Tongue (tissue), 2 donors: ENCODE data around the gene SDR9C7. TPM values are rescaled to one million over a fixed set of nuclear protein-coding genes. Genes with fewer than 3 reads are reported as not detected.
A peak's percentile ranks its signal among the peaks of the same experiment; 100 is the strongest.
"Not testable (repeated sequence)": the region's sequence is repeated elsewhere in the genome, so short reads cannot be mapped to it uniquely, and the experiment has no call there.

ENCODE experiments used
- DNase-seq: peaks from one replicate; pipeline ENCODE4 v3.0.0-alpha.2; 2015
- total RNA-seq: library from RNA; depleted of rRNA; stranded (reverse); fragments of >200 nt; gene quantifications from one replicate; pipeline ENCODE4 v1.2.3, GENCODE V29; 2014

Gene SDR9C7
- total RNA-seq, 1 donor from 2014 or later, result 0.51 TPM

DNA sequence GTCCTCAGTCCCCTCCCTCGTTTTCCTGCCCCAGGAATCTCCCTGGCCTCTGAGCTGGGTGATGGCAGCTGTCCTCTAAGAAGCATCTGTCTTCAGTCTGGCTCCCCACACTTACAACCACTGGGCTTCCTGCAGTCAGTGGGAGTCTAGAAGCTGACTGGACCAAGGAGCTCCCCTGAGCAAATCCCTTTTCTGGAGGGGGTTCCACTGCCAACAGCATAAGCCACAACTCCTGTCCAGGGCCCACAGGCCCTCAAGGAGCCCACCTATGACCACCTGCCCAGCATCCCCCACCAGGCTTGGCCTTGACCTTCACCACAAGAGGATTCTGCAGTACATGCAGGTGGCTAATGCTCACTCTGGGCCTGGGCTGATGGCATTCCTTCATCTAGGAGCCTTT is 19.1 kb upstream of the SDR9C7 start:
- DNase-seq, result no peak

DNA sequence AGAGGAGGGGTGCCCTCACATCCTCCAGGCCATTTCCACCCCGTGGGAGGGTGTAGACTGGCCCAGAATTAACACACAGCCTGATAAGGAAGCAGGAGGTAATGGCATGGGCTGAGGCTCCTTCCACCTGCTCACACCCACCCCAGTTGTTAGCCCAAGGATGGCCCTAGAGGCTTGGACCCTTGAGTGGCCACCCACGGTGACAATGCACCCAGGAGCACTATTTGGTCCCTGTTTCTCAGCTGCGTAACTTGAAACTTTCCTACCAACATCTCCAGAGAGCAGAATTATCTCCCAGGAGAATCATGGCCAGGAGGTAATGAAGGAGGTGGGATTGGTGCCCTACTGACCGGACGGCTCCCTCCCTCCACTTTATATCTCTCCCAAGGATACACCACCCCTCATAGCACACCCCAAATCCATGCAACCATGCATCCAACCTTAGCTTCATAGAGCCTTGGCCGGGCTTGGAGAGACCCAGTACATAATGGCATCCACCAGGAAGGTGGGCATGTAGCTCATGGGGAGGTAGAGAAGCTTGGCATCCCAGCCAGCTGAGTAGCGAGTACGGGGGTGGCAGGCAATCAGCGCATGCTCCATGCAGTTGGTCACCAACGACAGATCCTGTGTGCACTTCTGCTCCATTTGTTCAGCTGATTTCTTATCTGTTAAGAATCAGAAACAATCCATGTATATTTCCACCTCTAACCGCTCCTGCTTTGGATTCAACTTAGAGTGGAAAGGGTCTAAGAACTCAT is 17.6 kb upstream of the SDR9C7 start:
- DNase-seq, result no peak

DNA sequence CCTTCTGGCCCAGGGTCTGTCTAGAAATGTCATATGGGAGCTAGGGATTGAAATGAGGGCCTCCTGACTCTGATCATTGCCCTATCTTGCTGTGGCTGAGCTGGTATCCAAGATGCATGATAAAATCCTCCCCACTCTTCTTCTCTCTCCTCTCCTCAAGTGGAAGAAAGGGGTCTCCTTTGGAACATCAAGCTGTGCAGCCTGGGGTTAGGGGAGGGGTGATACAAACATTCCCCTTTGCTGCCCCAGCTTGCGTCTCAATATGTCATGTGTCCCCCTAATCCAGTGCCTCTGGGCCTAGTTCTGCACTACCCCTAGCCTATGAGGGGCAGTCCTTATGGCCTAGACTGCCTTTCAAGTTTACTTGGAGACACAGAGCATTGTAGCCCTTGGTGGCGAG is 14.7 kb upstream of the SDR9C7 start:
- no peak for DNase-seq

DNA sequence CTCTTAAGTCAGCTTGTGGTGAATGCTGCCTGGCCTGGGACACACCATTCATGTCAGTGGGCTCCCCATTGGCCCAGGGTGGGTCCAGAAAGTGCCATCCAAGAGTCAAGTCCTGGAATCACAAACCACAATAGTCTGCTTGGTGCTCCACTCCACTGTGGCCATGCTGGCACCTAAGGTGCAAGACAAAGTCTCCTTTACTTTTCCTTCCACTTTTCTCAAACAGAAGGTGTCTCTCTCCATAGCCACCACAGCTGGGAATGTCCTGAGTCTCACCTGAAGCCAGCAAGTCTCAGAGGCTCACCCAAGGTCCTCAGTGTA is 14.2 kb upstream of the SDR9C7 start:
- no peak for DNase-seq

DNA sequence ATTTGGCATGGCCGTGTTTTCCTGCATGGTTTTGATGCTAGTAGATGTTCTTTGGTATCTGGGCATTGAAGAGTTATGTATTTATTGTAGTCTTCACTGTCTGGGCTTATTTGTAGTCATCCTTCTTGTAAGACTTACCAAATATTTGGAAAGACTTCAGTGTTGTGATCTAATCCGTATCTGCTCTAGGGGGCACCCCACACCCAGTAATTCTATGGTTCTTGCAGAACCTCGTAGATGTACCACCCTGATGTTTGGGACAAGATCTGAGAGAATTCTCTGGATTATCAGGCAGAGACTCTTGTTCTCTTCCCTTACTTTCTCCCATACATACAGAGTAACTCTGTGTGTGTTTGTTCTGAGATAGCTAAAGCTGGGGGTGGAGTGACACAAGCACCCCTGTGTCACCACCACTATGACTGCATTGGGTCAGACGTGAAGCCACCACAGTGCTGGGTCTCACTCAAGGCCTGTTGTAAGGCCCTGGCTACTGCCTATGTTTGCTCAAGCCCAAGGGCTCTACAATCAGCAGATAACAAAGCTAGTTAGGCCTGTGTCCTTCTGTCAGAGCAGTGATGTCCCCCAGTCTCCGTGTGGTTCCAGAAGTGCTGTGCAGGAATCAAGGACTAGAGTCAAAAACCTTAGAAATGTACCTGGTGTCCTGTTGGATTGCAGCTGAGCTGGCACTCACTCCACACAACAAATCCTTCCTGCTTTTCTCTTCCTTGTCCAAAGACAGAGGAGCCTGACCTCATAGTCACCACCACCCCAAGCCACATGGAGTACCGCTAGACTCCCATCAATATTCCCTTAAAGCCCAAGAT is 13.6 kb upstream of the SDR9C7 start:
- DNase-seq, result no peak

DNA sequence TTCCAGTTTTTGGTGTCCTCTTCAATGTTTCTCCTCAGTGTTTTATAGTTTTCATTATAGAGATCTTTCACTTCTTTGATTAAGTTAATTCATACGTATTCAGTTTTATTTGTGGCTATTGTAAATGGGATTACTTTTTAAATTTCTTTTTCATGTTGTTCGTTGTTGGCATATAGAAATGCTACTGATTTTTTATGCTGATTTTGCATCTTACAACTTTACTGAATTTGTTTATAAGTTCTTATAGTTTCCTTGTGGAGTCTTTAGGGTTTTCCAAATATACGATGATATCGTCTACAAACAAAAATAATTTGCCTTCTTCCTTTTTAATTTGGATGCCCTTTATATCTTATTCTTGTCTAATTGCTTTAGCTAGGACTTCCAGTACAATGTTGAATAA is 9.7 kb upstream of the SDR9C7 start:
- DNase-seq, result no peak

DNA sequence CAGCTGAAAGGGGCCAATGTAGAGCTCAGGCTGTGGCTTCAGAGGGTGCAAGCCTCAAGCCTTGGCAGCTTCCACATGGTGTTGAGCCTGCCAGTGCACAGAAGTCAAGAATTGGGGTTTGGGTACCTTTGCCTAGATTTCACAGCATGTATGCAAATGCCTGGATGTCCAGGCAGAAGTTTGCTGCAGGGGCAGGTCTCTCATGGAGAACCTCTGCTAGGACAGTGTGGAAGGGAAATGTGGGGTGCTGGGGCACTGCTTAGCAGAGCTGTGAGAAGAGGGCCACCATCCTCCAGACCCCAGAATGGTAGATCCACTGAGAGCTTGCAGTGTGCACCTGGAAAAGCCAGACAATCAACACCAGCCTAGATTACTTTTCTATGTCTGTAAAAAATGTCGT is 9.2 kb upstream of the SDR9C7 start:
- not testable (repeated sequence) for DNase-seq

DNA sequence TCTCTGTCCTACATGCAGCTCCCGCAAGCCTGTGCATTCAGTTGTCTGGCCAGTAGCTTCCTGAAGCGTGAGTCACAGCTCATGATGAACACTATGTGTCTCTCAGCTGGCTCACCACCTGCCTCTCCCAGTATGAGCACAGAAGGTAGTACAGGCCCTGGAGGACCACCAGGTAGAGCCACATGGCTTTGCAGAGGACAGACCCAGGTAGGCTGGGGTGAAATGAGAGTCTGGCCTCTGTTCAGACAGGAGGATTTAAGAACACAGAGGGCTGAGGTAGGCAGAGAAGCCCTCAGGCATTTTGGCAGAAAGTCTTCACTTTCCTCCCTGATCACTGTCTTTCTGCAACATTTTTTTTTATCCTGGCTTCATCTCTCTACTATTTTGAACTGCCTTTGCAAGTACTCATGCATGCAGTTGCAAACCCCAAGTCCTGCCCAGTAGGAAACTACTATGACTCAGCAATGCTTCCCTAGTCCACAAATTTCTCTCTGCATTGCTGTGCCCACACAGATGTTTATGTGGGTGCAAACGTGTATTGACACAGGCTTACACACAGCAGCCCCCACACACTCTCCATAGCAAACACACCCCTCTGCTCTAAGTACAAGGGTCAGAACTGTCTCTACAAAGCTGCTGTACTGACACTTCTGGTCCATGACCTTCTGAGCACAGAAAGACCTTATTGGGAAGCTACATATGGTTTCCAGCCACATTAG is 7.2 kb upstream of the SDR9C7 start:
- no peak for DNase-seq

DNA sequence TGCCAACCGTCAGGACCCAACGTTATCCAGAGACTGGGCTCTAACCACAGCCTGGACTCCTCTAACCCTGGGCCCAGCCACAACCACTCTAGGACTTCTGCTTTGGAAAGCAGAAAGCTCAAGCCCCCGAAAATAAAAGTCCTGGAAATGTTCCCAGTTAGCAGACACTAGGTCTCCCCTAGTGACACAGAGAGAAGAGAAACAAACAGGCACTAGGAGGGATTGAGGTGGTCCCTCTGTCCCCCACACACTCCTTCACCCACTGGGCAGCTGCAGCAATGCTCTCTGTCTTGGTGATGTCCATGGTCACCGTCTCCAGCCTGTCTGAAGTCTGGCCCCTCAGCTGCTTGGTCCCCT is 6.7 kb upstream of the SDR9C7 start:
- DNase-seq, result not testable (repeated sequence)

DNA sequence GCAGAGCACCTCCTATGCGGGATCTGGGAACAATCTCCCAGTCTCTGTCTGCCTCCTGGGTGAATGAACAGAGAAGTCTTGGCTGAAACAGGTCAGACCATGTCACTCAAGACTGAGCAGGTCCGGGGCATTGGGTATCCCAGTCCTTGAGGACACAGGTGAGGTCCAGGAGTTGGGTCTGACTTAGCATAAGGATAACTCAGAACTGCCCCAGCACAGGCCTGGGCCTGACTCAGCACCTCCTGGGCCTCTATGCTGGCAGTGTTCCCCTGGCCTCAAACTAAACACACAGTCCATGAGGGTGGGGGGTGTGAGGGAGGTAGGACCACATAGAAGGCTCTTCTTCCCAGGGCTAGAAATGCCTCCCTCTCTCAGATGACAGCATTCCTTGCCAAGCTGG is 1.5 kb upstream of the SDR9C7 start:
- DNase-seq, result no peak

DNA sequence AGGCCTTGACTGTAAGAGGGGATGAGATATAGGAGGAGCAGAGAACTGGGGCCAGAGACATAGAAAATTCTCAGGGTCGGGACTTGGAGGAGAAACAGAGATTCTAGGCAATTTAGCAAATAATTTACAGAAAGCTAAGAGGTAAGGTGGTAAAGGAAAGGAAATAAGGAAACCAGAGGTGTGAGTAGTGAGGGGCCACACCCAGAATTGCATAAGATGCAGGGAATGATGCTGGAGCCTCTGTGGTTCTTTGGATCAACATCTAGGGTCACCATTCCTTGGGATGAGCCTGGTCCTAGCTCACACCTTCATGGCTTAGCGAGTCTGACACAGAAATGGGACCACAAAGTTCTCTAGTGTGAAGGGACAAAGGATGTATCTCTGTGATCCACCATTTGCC is 949 bp upstream of the SDR9C7 start:
- DNase-seq, result no peak

DNA sequence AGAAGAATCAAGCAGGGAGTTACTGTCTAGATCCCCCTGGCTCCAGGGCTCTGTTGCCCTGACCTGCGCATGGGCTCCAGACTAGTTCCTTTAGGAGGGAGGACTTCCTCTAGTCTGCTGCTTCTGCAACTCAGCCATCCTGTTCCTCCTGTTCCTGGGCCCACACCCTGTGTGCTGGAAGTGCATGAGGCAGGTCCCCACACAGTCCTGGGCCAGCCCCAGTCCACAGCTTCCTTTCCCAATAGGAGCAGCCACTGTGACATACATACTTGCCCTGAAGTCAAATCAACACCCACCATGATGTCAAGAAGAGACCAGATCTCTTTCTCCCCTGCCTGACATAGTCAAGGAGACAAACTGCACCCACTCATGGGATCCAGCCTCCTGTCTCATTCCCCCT is 1.3 kb downstream of the SDR9C7 start:
- no peak for DNase-seq

DNA sequence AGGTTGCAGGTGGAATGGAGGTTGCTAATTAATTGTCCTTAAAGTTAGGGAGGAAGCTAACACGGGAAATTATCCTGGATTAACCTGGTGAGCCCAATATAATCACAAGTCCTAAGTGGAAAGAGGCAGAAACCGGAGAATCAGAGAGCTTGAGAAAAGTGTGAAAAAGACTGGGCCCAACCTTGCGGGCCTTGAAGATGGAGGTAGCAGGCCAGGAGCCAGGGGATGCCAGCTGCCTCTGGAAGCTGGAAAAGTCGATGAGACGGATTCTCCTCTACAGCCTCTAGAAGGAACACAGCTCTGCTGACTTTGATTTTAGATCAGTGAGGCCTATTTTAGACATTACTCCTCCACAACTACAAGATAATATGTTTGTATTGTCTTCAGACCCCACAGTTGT is 2.1 kb downstream of the SDR9C7 start:
- DNase-seq, result no peak

DNA sequence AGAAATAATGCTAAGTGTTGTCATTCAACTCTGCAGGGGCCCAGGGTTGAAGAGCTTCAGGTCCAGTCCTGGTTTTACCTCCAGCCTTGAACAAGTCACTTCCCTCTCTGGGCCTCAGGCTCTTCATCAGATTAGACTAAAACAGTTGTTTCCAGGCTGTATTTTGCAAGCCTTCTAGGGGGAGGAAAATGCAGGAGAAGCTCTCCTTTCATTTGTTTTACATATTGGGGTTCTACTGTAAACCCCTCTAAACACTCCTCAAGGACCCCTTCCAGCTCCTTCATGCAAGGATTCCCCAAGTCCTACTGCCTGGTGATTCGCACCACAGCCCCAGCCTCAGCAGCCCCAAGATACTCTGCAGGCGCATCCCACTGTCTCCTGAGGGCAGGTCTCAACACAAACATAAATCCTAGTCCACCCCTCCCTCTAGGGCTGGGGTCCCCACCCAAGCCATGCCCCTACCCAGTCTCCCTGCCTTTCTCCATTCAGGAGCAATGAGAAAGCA is 2.7 kb downstream of the SDR9C7 start:
- peak; percentile 68 for DNase-seq

DNA sequence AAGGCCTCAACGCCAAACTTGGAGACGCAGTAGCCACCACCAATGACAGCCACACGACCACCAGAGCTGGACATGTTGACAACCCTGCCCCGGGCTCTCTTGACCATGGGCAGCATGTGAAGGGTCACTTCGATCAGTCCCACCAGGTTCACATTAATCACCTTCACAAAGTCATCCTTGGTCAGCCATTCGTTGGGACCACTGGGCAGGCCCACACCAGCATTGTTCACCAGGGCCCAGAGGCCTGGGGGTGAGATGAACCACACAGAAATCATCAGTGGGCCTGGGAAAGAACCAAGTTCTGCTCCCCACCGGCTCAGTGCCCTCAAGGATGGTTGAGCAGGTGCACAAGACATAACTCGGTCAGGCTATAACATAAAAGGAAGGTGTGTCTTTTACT is 4.0 kb downstream of the SDR9C7 start:
- no peak for DNase-seq

DNA sequence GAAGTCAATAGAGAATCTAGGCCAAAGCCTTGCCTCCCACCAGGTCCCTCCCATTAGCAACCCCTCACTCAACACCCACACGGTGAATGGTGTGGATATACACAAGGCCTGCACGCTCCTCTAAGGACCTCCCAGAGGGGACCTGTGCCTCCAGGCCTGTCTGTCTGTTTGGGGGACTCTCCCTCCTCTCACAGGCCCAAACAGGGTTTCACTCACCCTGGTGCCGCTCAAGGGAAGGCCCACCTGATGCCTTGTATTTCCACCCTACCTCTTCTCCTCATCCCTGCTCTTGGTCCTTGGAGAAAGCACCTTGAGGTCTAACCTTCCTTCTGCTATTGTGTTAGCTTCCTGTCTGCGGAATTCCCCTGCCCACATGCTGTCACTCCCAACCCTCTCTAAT is 4.4 kb downstream of the SDR9C7 start:
- DNase-seq, result no peak

DNA sequence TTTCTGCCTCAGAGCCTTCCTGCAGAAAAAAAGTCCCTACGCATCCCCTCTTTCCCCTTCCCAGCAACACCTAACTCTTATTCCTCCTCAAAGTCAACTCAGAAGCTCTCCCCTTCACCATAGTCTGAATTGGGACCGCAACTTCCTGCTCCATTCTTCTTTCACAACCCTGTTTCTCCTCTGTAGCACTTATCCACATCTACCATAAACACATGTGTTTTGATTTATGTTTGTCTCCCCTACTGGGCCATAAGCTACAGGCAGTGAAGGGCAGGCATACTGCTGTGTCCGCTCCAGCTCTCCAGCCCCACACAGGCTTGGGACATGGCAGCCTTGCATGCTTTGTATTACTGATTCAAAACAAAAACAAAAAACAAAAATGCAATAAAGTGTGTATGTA is 5.9 kb downstream of the SDR9C7 start:
- DNase-seq, result no peak

DNA sequence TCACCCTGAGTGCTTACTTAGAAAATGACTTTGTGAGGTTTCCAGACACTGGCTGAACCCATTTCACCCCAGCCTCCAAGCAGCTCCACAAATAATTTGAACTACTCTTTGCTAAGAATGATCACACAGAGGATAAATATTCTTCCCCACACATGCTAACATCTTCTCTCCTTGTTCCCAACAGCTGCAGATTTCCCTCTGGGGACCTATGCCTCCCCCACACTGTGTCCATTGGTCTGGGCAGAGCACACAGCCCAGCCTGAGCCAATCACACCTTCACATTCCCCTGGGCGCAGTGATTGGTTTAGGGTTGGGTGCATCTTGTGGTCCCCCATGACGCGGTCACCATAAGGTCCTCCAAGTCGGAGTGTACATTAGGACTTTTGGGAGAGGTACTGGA is 6.9 kb downstream of the SDR9C7 start:
- DNase-seq, result no peak

DNA sequence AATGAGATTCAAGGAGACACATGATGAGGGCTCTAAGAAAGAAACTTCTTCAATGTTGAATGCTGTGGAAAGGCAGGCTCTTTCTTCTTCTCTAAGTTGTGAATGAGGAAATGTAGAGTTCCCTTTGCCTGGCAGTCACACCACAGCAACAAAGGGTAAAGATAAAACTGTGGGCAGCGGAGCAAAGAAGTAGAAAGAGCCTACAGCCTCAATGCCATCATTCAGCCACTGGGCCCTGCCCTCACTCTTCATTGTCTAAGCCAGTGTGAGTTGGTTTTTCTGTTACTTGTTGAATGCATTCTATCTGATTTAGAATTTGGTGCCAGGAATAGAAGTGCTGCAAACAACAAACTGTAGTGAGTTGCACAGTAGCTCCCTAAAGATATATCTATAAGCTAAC is 12.2 kb downstream of the SDR9C7 start:
- no peak for DNase-seq

DNA sequence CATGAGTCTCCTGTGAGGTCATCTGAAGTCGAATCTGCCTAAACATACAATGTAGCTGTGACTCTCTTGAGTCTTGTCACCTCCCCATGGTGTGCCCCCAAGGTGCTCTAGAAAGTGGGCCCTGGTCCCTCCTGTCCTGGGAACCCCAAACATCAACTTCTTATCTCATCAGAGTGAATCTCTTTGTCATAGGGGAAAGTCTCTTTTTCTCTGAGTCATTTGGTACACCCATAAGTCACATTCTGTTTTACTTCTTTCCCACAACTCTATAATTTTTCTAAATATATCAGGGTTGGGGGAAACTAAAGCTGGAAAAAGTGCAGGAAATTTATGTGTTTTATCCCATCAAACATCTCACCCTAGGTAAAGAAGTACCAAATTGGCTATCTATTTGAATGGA is 12.9 kb downstream of the SDR9C7 start:
- DNase-seq, result no peak

DNA sequence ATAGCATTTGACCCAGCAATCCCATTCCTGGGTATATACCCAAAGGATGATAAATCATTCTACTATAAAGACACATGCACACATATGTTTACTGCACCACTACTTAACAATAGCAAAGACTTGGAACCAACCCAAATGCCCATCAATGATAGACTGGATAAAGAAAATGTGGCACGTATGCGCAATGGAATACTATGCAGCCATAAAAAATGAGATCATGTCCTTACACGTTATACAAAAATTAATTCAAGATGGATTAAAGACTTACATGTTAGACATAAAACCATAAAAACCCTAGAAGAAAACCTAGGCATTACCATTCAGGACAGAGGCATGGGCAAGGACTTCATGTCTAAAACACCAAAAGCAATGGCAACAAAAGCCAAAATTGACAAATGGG is 16.1 kb downstream of the SDR9C7 start:
- DNase-seq, result not testable (repeated sequence)

DNA sequence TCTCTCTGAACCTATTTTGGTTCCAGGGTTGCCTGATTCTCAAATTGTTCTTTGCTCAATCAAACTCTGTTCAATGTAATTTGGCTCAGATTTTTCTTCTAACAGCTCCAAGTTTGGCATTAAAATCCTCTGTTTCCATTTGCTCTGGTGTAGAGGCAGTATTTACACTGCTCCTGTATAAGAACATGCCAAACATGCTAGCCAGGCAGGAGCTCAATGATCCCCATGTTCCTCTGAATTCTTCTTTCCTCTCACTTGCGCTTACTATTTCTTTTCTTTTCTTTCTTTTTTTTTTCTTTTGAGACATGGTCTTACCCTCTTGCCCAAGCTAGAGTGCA is 17.2 kb downstream of the SDR9C7 start:
- no peak for DNase-seq

DNA sequence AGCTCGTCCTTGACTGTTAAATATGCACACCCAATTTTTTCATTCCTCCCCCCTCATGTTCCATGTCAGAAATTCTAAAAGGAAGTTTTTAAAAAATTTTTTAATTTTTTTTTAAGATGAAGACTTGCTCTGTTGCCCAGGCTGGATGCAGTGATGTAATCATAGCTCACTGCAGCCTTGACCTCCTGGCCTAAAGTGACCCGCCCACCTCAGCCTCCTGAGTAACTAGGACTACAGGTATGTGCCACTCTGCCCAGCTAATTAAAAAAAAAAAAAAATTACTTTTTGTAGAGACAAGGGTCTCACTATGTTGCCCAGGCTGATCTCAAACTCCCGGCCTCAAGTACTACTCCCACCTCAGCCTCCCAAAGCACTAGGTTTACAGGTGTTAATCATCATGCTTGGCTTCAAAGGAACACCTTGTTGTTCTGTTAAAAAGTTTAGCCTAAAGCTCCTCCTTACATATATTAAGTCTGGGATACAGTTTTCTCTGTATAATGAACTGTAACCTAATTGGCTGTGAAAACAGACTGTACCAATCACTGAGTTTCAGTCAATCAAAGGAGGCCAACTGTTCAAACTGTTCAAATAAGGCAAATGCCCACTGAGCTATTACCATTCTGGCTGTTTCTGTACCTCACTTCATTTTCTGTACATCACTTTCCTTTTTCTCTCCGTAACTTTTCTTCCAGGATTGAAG is 17.8 kb downstream of the SDR9C7 start:
- no peak for DNase-seq
